Lower leg skin (tissue), 4 donors: ENCODE measurements around the gene KCNQ4. TPM values are rescaled to one million over a fixed set of nuclear protein-coding genes. Genes with fewer than 3 reads are reported as not detected.

Experiments used
- DNase-seq, 2 donors: peaks; one replicate each; pipeline ENCODE4 v3.0.0-alpha.2; 2019; ENCODE audit warnings: low spot score in 2 of 2
- H3K4me3 ChIP-seq: fragments of 200-600 bp; sonication (generic); 2 replicates; pipeline ENCODE4 v1.5.1; 2017; ENCODE audit warnings: mild to moderate bottlenecking, low read depth; ENCODE audit not compliant: poor library complexity, severe bottlenecking
- CTCF ChIP-seq, 3 donors: fragments of 450-650 bp; IDR thresholded peaks; one replicate each; pipeline ENCODE4 v1.5.1; 2016; ENCODE audit warnings: antibody characterized with exemption in 3 of 3, mild to moderate bottlenecking in 3 of 3, moderate library complexity in 2 of 3
- POLR2A ChIP-seq, 2 donors: fragments of 450-650 bp; IDR thresholded peaks; one replicate each; pipeline ENCODE4 v1.6.1; 2016 to 2017; ENCODE audit warnings: antibody characterized with exemption in 2 of 2, mild to moderate bottlenecking in 1 of 2, moderate library complexity in 1 of 2
- WGBS, 2 donors: methylation state at CpG; one replicate each; pipeline ENCODE4 v1.1.5; 2018; 5-methylcytosine and 5-hydroxymethylcytosine counted together
- intact Hi-C: fragments of 100-400 bp; cut with DNase I; formaldehyde crosslinking; loops from one replicate; pipeline ENCODE4 v1.15.0; 2023; ENCODE audit warnings: low total_unique reads
- total RNA-seq, 4 donors: library from RNA; depleted of rRNA; stranded (reverse); fragments of >200 nt; gene quantifications; one replicate each; pipeline ENCODE4 v1.1.0, GENCODE V29; 2016

The KCNQ4 gene
- total RNA-seq, 4 donors from 2014 or later = 1.3 to 2.7 (median 2.0) TPM

- no peak for DNase-seq
- 90 to 92% methylated on average over 17 of the region's 17 CpGs for WGBS, 2 donors
- intact Hi-C loops = no loop called here
- no peak overlapping the region for H3K4me3 ChIP-seq
- no peak for TF ChIP-seq POLR2A (IDR thresholded peaks at IDR 0.05)
- no peak for TF ChIP-seq CTCF (IDR thresholded peaks at IDR 0.05)
Observed at GRCh38 chr1:40788561-40789341, 5.2 kb downstream of the KCNQ4 start.

GRCh38 chr1:40789342-40789598, 5.7 kb downstream of the KCNQ4 start:
- intact Hi-C loops = no loop called here
- no peak overlapping the region for H3K4me3 ChIP-seq
- no peak for TF ChIP-seq POLR2A (IDR thresholded peaks at IDR 0.05)
- no peak for TF ChIP-seq CTCF (IDR thresholded peaks at IDR 0.05)
- no peak for DNase-seq
- 89 to 96% methylated on average over 2 of the region's 2 CpGs for WGBS, 2 donors

GRCh38 chr1:40789661-40790430, 6.3 kb downstream of the KCNQ4 start:
- H3K4me3 ChIP-seq = no peak overlapping the region
- no peak for TF ChIP-seq CTCF (IDR thresholded peaks at IDR 0.05)
- TF ChIP-seq POLR2A (IDR thresholded peaks at IDR 0.05) = no peak
- WGBS, 2 donors = 87 to 88% methylated on average over 13 of the region's 13 CpGs
- intact Hi-C loops = no loop called here
- DNase-seq = no peak

GRCh38 chr1:40792036-40792435, 8.4 kb downstream of the KCNQ4 start:
- intact Hi-C loops = no loop called here
- TF ChIP-seq CTCF (IDR thresholded peaks at IDR 0.05) (no peak), POLR2A (IDR thresholded peaks at IDR 0.05) (no peak)
- H3K4me3 ChIP-seq = no peak overlapping the region
- DNase-seq = no peak
- 72 to 80% methylated on average over 7 of the region's 7 CpGs for WGBS, 2 donors

- DNase-seq = no peak
- H3K4me3 ChIP-seq = no peak overlapping the region
- intact Hi-C loops = no loop called here
- WGBS, 2 donors = 94 to 96% methylated on average over 3 of the region's 3 CpGs
- TF ChIP-seq POLR2A (IDR thresholded peaks at IDR 0.05) (no peak), CTCF (IDR thresholded peaks at IDR 0.05) (no peak)
Observed at GRCh38 chr1:40793617-40794016, 10.0 kb downstream of the KCNQ4 start.
